ENCODE data around the gene DENND1B.

DENND1B gene

GRCh38 chr1:197463142-197463541 is 312.1 kb downstream of the DENND1B start:
- DNase-seq, result no peak

- DNase-seq, result no peak
Observed at GRCh38 chr1:197462539-197462938, 312.7 kb downstream of the DENND1B start.
